ENCODE data around the gene SLC26A1. TPM values are rescaled to one million over a fixed set of nuclear protein-coding genes. Genes with fewer than 3 reads are reported as not detected.

Gene SLC26A1
- total RNA-seq, 1 experiment from 2014 or later, result 1.3 TPM

- Histone ChIP-seq H3K27ac (no peak overlapping the region), H3K27me3 (ENCODE audit: insufficient read depth, low read depth) (no peaks in the 10 kb centered on the region), H4K20me1 (ENCODE audit: insufficient read depth) (peaks cover 20% of the 10 kb centered on the region), H3K4me2 (no peak overlapping the region), H3K9me3 (ENCODE audit: insufficient read depth, low read depth) (no peaks in the 10 kb centered on the region), H3K4me1 (replicated peaks; ENCODE audit: insufficient read depth) (peaks cover 29% of the 10 kb centered on the region), H3F3A (ENCODE audit: insufficient read depth, low read depth) (peaks cover 18% of the 10 kb centered on the region; the same call in 1 of the 2 replicates), H3K79me2 (ENCODE audit: low read depth) (peaks cover 6% of the 10 kb centered on the region; the same call in 1 of the 2 replicates), H3K9me2 (ENCODE audit: insufficient read depth) (no peaks in the 10 kb centered on the region), H3K4me3 (no peak overlapping the region), H2AFZ (no peak overlapping the region), H3K36me3 (ENCODE audit: low read depth) (no peaks in the 10 kb centered on the region)
- ChIA-PET CTCF (no interaction called here), POLR2A (ENCODE audit: unreplicated experiment) (no interaction called here)
- no peak for DNase-seq
- intact Hi-C loops (cut with micrococcal nuclease; ENCODE audit: unreplicated experiment), result loop anchor here (5.0 kb wide), 1 partner anchor 42 kb away; the partner anchor contains the start of genes GAK and TMEM175
- TF ChIP-seq CTCF (conservative IDR thresholded peaks at IDR 0.05) (no peak), EZH2 (IDR thresholded peaks at IDR 0.05; ENCODE audit: low read depth) (no peak)
- BruUV-seq (replicated peaks), result no TSS peak
Measured at GRCh38 chr4:974668-975067, 18.5 kb downstream of the SLC26A1 start.

GRCh38 chr4:973431-974397, 19.5 kb downstream of the SLC26A1 start, which contains the start of gene DGKQ:
Gene DGKQ (minus strand): TSS chr4:973569. CDS start chr4:973482, 87 bp downstream.
- no peak within 1 kb of the TSS for H3K27ac ChIP-seq
- peak within 1 kb of the TSS; percentile 94 for H3K4me2 ChIP-seq
- H2AFZ ChIP-seq, result peak within 1 kb of the TSS; percentile 84
- H4K20me1 ChIP-seq (ENCODE audit: insufficient read depth), result peaks cover 20% of the 10 kb centered on the region
- peaks cover 10% of the 10 kb centered on the region; the same call in 1 of the 2 replicates for H3F3A ChIP-seq (ENCODE audit: insufficient read depth, low read depth)
- TF ChIP-seq CTCF (conservative IDR thresholded peaks at IDR 0.05), result no peak
- TF ChIP-seq EZH2 (IDR thresholded peaks at IDR 0.05; ENCODE audit: low read depth), result no peak
- ChIA-PET CTCF (no interaction called here), POLR2A (ENCODE audit: unreplicated experiment) (no interaction called here)
- H3K4me1 ChIP-seq (replicated peaks; ENCODE audit: insufficient read depth), result peaks cover 20% of the 10 kb centered on the region
- no peaks in the 10 kb centered on the region for H3K9me3 ChIP-seq (ENCODE audit: insufficient read depth, low read depth)
- DNase-seq, result peak; percentile 42 to 80
- intact Hi-C loops (cut with micrococcal nuclease; ENCODE audit: unreplicated experiment), result loop anchor here (5.0 kb wide), 1 partner anchor 41 kb away; the partner anchor contains the start of genes GAK and TMEM175
- H3K36me3 ChIP-seq (ENCODE audit: low read depth), result no peaks in the 10 kb centered on the region
- no TSS peak for BruUV-seq (replicated peaks)
- H3K27me3 ChIP-seq (ENCODE audit: insufficient read depth, low read depth), result no peaks in the 10 kb centered on the region
- H3K4me3 ChIP-seq, result peak within 1 kb of the TSS; percentile 95
- peaks cover 6% of the 10 kb centered on the region; the same call in 1 of the 2 replicates for H3K79me2 ChIP-seq (ENCODE audit: low read depth)
- no peaks in the 10 kb centered on the region for H3K9me2 ChIP-seq (ENCODE audit: insufficient read depth)

GRCh38 chr4:972651-973424, 20.4 kb downstream of the SLC26A1 start:
- TF ChIP-seq CTCF (conservative IDR thresholded peaks at IDR 0.05) (no peak), EZH2 (IDR thresholded peaks at IDR 0.05; ENCODE audit: low read depth) (no peak)
- no TSS peak for BruUV-seq (replicated peaks)
- intact Hi-C loops (cut with micrococcal nuclease; ENCODE audit: unreplicated experiment), result loop anchor here (5.0 kb wide), 1 partner anchor 41 kb away; the partner anchor contains the start of genes GAK and TMEM175
- no peak overlapping the region for H3K27ac ChIP-seq
- no peaks in the 10 kb centered on the region for H3K36me3 ChIP-seq (ENCODE audit: low read depth)
- H3K79me2 ChIP-seq (ENCODE audit: low read depth), result peaks cover 6% of the 10 kb centered on the region; the same call in 1 of the 2 replicates
- H3K9me3 ChIP-seq (ENCODE audit: insufficient read depth, low read depth), result no peaks in the 10 kb centered on the region
- H3F3A ChIP-seq (ENCODE audit: insufficient read depth, low read depth), result peaks cover 4% of the 10 kb centered on the region; the same call in 1 of the 2 replicates
- ChIA-PET POLR2A (ENCODE audit: unreplicated experiment) (interaction anchor here (0.6 kb wide), 1 partner anchor 374 kb away, joined by 3 read pairs; no protein-coding TSS in a partner anchor), CTCF (no interaction called here)
- peak in 1 of 2 experiments; percentile 42 for DNase-seq
- H3K4me1 ChIP-seq (replicated peaks; ENCODE audit: insufficient read depth), result peaks cover 14% of the 10 kb centered on the region
- peaks cover 20% of the 10 kb centered on the region for H4K20me1 ChIP-seq (ENCODE audit: insufficient read depth)
- H3K27me3 ChIP-seq (ENCODE audit: insufficient read depth, low read depth), result no peaks in the 10 kb centered on the region
- H2AFZ ChIP-seq, result peak overlapping the region; percentile 84
- no peaks in the 10 kb centered on the region for H3K9me2 ChIP-seq (ENCODE audit: insufficient read depth)
- peak overlapping the region; percentile 95 for H3K4me3 ChIP-seq
- peak overlapping the region; percentile 94 for H3K4me2 ChIP-seq
